HepG2 (cell line): ENCODE measurements around the gene EOMES. TPM values are rescaled to one million over a fixed set of nuclear protein-coding genes. Genes with fewer than 3 reads are reported as not detected.

ENCODE experiments used
- ATAC-seq: fragments of 200-7000 bp; cut with Tn5 transposase; 3 replicates; pipeline ENCODE4 v1.9.1; 2020; ENCODE audit warnings: mild to moderate bottlenecking, moderate library complexity
- BruUV-seq: library from RNA; stranded (reverse); fragments of 400-500 nt; replicated peaks from 2 replicates; lab custom pipeline; 2021; lab: Mats Ljungman, UMichigan
- CTCF ChIA-PET: fragments of 300-600 bp; formaldehyde crosslinking; extraction: SDS; loops from one replicate; lab custom pipeline; 2021; ENCODE audit warnings: low total read pairs, inconsistent platforms, low intra/inter-chr PET ratio; lab: Yijun Ruan, JAX
- POLR2A ChIA-PET: fragments of 350-600 bp; sonication (Branson Sonifier 250); formaldehyde crosslinking; loops from one replicate; lab custom pipeline; 2020; ENCODE audit warnings: antibody characterized with exemption, inconsistent platforms; lab: Yijun Ruan, JAX
- DNase-seq: peaks from one replicate; pipeline ENCODE4 v3.0.0-alpha.2; 2015; ENCODE audit warnings: low spot score
- FAIRE-seq: peaks from 3 replicates; lab custom pipeline; 2011; peaks lifted over from hg19 to GRCh38; lab: Jason Lieb, UNC
- H2AFZ ChIP-seq: one replicate; pipeline ENCODE4 v1.6.1; 2011; ENCODE audit warnings: low read length, inconsistent platforms
- H3K27ac ChIP-seq: fragments of 300-600 bp; 3 replicates; pipeline ENCODE4 v1.8.0; 2011; ENCODE audit warnings: mixed run types, mild to moderate bottlenecking, mixed read lengths, low read length, inconsistent platforms; ENCODE audit not compliant: insufficient read depth; ENCODE audit errors: extremely low read length
- H3K27me3 ChIP-seq, 2 experiments: fragments of 200-600 bp in 1 of 2; 2 replicates in 1 of 2; 3 replicates in 1 of 2; pipeline versions ENCODE4 v1.6.0 to v1.8.0; 2011; ENCODE audit warnings: low read length in 2 of 2, mild to moderate bottlenecking in 2 of 2, moderate library complexity in 2 of 2, inconsistent platforms in 1 of 2; ENCODE audit not compliant: insufficient read depth in 2 of 2, control insufficient read depth in 1 of 2
- H3K36me3 ChIP-seq, 2 experiments: fragments of 200-600 bp in 1 of 2; replicated peaks in 1 of 2; 2 replicates in 1 of 2; 3 replicates in 1 of 2; pipeline versions ENCODE4 v1.5.1 to v1.8.0; 2011; ENCODE audit warnings: low read length in 2 of 2, inconsistent platforms in 1 of 2; ENCODE audit not compliant: insufficient read depth in 2 of 2, control insufficient read depth in 1 of 2
- H3K4me1 ChIP-seq: 2 replicates; pipeline ENCODE4 v1.5.1; 2012; ENCODE audit warnings: low read length, inconsistent platforms; ENCODE audit not compliant: insufficient read depth
- H3K4me2 ChIP-seq: 2 replicates; pipeline ENCODE4 v1.6.0; 2011; ENCODE audit warnings: low read depth, low read length, inconsistent platforms
- H3K4me3 ChIP-seq, 3 experiments: fragments of 200-600 bp in 1 of 3; sonication (generic), shearing (Covaris generic) in 1 of 3; replicated peaks in 1 of 3; 2 replicates each; pipeline ENCODE4 v1.5.1; 2011 to 2016; ENCODE audit warnings: low read length in 3 of 3, inconsistent platforms in 2 of 3, low read depth in 2 of 3, mild to moderate bottlenecking in 2 of 3, control low read depth in 1 of 3, mixed read lengths in 1 of 3; ENCODE audit not compliant: insufficient read depth in 1 of 3
- H3K79me2 ChIP-seq: one replicate; pipeline ENCODE4 v1.6.1; 2011; ENCODE audit warnings: low read length, inconsistent platforms; ENCODE audit not compliant: insufficient read depth
- H3K9ac ChIP-seq: 2 replicates; pipeline ENCODE4 v1.6.0; 2011; ENCODE audit warnings: mild to moderate bottlenecking, low read depth, low read length, inconsistent platforms; ENCODE audit not compliant: insufficient read depth
- H3K9me3 ChIP-seq: 2 replicates; pipeline ENCODE4 v1.5.1; 2012; ENCODE audit warnings: mild to moderate bottlenecking, low read length
- H4K20me1 ChIP-seq: 2 replicates; pipeline ENCODE4 v1.6.0; 2011; ENCODE audit warnings: inconsistent platforms, mild to moderate bottlenecking, low read length, moderate library complexity; ENCODE audit not compliant: insufficient read depth
- GFI1 ChIP-seq: sonication (generic); formaldehyde crosslinking; IDR thresholded peaks from 2 replicates; pipeline ENCODE4 v1.5.0; 2020; ENCODE audit warnings: missing genetic modification reagents, mild to moderate bottlenecking, borderline replicate concordance
- GTF2F1 ChIP-seq: fragments of 150-350 bp; IDR thresholded peaks from 2 replicates; pipeline ENCODE4 v1.6.1; 2014; ENCODE audit warnings: low read length
- HNF1B ChIP-seq: sonication (generic); formaldehyde crosslinking; IDR thresholded peaks from 2 replicates; pipeline ENCODE4 v1.5.1; 2020; ENCODE audit warnings: mild to moderate bottlenecking, moderate library complexity, missing genetic modification reagents
- IRX3 ChIP-seq: sonication (generic); formaldehyde crosslinking; IDR thresholded peaks from 2 replicates; pipeline ENCODE4 v1.8.1; 2023; ENCODE audit warnings: mild to moderate bottlenecking, low read depth, missing genetic modification reagents, borderline replicate concordance
- NFATC3 ChIP-seq: sonication (generic); formaldehyde crosslinking; IDR thresholded peaks from 2 replicates; pipeline ENCODE4 v1.5.1; 2020; ENCODE audit warnings: mild to moderate bottlenecking, missing genetic modification reagents
- POLR2G ChIP-seq: fragments of 200-400 bp; formaldehyde crosslinking; IDR thresholded peaks from 2 replicates; pipeline ENCODE4 v1.6.1; 2018; ENCODE audit warnings: mild to moderate bottlenecking, low read depth, low read length, moderate library complexity
- RARG ChIP-seq: sonication (generic); formaldehyde crosslinking; IDR thresholded peaks from 2 replicates; pipeline ENCODE4 v1.4.0; 2020; ENCODE audit warnings: low read depth, mild to moderate bottlenecking, missing genetic modification reagents
- THAP9 ChIP-seq: sonication (generic); formaldehyde crosslinking; IDR thresholded peaks from 2 replicates; pipeline ENCODE4; 2020; ENCODE audit warnings: missing genetic modification reagents, mild to moderate bottlenecking, borderline replicate concordance
- ZBTB44 ChIP-seq: sonication (generic); formaldehyde crosslinking; IDR thresholded peaks from 2 replicates; pipeline ENCODE4 v1.4.0; 2020; ENCODE audit warnings: missing genetic modification reagents
- ZBTB46 ChIP-seq: sonication (generic); formaldehyde crosslinking; IDR thresholded peaks from 2 replicates; pipeline ENCODE4 v1.4.0; 2020; ENCODE audit warnings: mild to moderate bottlenecking, missing genetic modification reagents, borderline replicate concordance
- ZFP1 ChIP-seq: IDR thresholded peaks from 2 replicates; pipeline ENCODE4 v1.6.1; 2016
- ZNF768 ChIP-seq: sonication (generic); formaldehyde crosslinking; IDR thresholded peaks from 2 replicates; pipeline ENCODE4 v1.4.0; 2020; ENCODE audit warnings: missing genetic modification reagents
- ZNF816 ChIP-seq: sonication (generic); formaldehyde crosslinking; IDR thresholded peaks from 2 replicates; pipeline ENCODE4 v1.8.0; 2022; ENCODE audit warnings: missing genetic modification reagents, mild to moderate bottlenecking, borderline replicate concordance
- WGBS: methylation state at CpG from one replicate; pipeline ENCODE4 v1.1.6; 2017; ENCODE audit warnings: low lambda C conversion rate; 5-methylcytosine and 5-hydroxymethylcytosine counted together
- in situ Hi-C: cut with HindIII; loops from 2 replicates; pipeline ENCODE4 v1.10.0; 2017; ENCODE audit warnings: low pct_unique_long_range_greater_than_20kb; ENCODE audit not compliant: extremely low pct_ligation_motif_present
- intact Hi-C: fragments of 100-400 bp; cut with micrococcal nuclease; formaldehyde crosslinking; loops from one replicate; pipeline ENCODE4 v1.10.0; 2022; ENCODE audit not compliant: unreplicated experiment
- polyA plus RNA-seq, 8 experiments: library from polyadenylated mRNA; depleted of rRNA in 3 of 8; stranded (reverse) in 7 of 8; unstranded in 1 of 8; fragments of >200 nt; fragmentation: Illumina TruSeq in 4 of 8; extraction: Trizol in 4 of 8; gene quantifications; 2 replicates each; pipeline versions ENCODE4 v1.2.1 to v1.2.3, GENCODE V29; 2011 to 2016; ENCODE audit warnings: low read depth in 4 of 8, missing spikeins in 1 of 8, mixed read lengths in 1 of 8; ENCODE audit not compliant: insufficient read depth in 1 of 8
- total RNA-seq, 5 experiments: library from RNA; depleted of rRNA; stranded (reverse); fragments of >200 nt; fragmentation: Illumina TruSeq; extraction: Trizol; gene quantifications; 2 replicates each; pipeline ENCODE4 v1.2.3, GENCODE V29; 2016; ENCODE audit warnings: low read depth in 1 of 5

The EOMES gene
- total and polyA plus RNA-seq, 2 of the 13 experiments (the other 11 are each of a cell fraction or from before 2014, with no cell fraction given), result 0.11 to 0.12 TPM

GRCh38 chr3:27666272-27666671 is 55.9 kb downstream of the EOMES start:
- no peak for FAIRE-seq
- Histone ChIP-seq H2AFZ (no peak overlapping the region), H3K79me2 (no peaks in the 10 kb centered on the region), H3K9ac (no peak overlapping the region), H3K9me3 (no peaks in the 10 kb centered on the region), H3K36me3 (no peaks in the 10 kb centered on the region), H4K20me1 (no peaks in the 10 kb centered on the region), H3K4me2 (no peak overlapping the region), H3K27ac (no peak overlapping the region), H3K4me3 (no peak overlapping the region), H3K4me1 (peaks cover 13% of the 10 kb centered on the region), H3K27me3 (peaks cover 0 to 4% of the 10 kb centered on the region in 2 experiments; a peak in 1 of 5 replicates)
- 50% methylated on average over 1 of the region's 1 CpG for WGBS
- no peak for ATAC-seq
- ChIA-PET POLR2A (no interaction called here), CTCF (no interaction called here)
- DNase-seq, result no peak
- BruUV-seq, result no TSS peak
- intact Hi-C loops, result no loop called here
- in situ Hi-C loops, result loop anchor here (25.0 kb wide), 1 partner anchor 529 kb away; no protein-coding TSS in a partner anchor
- TF ChIP-seq GTF2F1, result no peak
- no peak for TF ChIP-seq RARG (CRISPR knock-in tag)
- TF ChIP-seq HNF1B (CRISPR knock-in tag), result no peak
- no peak for TF ChIP-seq ZNF816 (CRISPR knock-in tag)
- TF ChIP-seq ZFP1 (CRISPR knock-in tag), result no peak
- TF ChIP-seq ZBTB44 (CRISPR knock-in tag), result no peak
- no peak for TF ChIP-seq ZBTB46 (CRISPR knock-in tag)
- no peak for TF ChIP-seq NFATC3 (CRISPR knock-in tag)
- TF ChIP-seq THAP9, result no peak
- no peak for TF ChIP-seq GFI1 (CRISPR knock-in tag)
- TF ChIP-seq ZNF768, result no peak
- no peak for TF ChIP-seq POLR2G
- no peak for TF ChIP-seq IRX3 (CRISPR knock-in tag)
